HFFc6 (cell line): ENCODE data around the gene FIBCD1. TPM values are rescaled to one million over a fixed set of nuclear protein-coding genes. Genes with fewer than 3 reads are reported as not detected.

Experiments
- DNase-seq: peaks from one replicate; pipeline ENCODE4 v3.0.0-alpha.2; 2018
- H3K27ac Mint-ChIP-seq: 2 replicates; pipeline ENCODE4 v1.8.0; 2020; ENCODE audit warnings: mild to moderate bottlenecking, mixed read lengths
- H3K27me3 Mint-ChIP-seq: 2 replicates; pipeline ENCODE4 v1.8.0; 2021; ENCODE audit warnings: mild to moderate bottlenecking, moderate library complexity, mixed read lengths; ENCODE audit not compliant: insufficient read depth
- H3K36me3 Mint-ChIP-seq: 2 replicates; pipeline ENCODE4 v1.8.0; 2021; ENCODE audit warnings: low read depth, mixed read lengths
- H3K4me1 Mint-ChIP-seq: 2 replicates; pipeline ENCODE4 v1.8.0; 2020; ENCODE audit warnings: low read depth, mixed read lengths
- H3K4me3 Mint-ChIP-seq: 2 replicates; pipeline ENCODE4 v1.8.0; 2020; ENCODE audit warnings: mild to moderate bottlenecking, moderate library complexity, mixed read lengths
- H3K9me3 Mint-ChIP-seq: 2 replicates; pipeline ENCODE4 v1.8.0; 2020; ENCODE audit warnings: mild to moderate bottlenecking, mixed read lengths
- CTCF ChIP-seq: fragments of 200-600 bp; sonication (generic); IDR thresholded peaks from 2 replicates; pipeline ENCODE4 v1.5.0; 2021; ENCODE audit warnings: antibody characterized with exemption, mild to moderate bottlenecking
- total RNA-seq, 6 experiments: library from RNA; stranded (reverse); fragmentation: NEBNext Ultra II Directional; extraction: Animal tissue kit (Norgen Biotek cat#: 25700); gene quantifications; 2 replicates in 1 of 6; 3 replicates in 5 of 6; pipeline ENCODE4 v1.2.3, GENCODE V29; 2021

Gene FIBCD1
- total RNA-seq, 6 experiments from 2014 or later = 1.5 to 9.0 (median 8.0) TPM

- H3K27ac Mint-ChIP-seq = no peak overlapping the region
- H3K36me3 Mint-ChIP-seq = peaks cover 26% of the 10 kb centered on the region; the same call in 1 of the 2 replicates
- H3K27me3 Mint-ChIP-seq = peaks cover 2% of the 10 kb centered on the region; the same call in 1 of the 2 replicates
- no peaks in the 10 kb centered on the region for H3K4me1 Mint-ChIP-seq
- DNase-seq = no peak
- no peak for TF ChIP-seq CTCF
- H3K9me3 Mint-ChIP-seq = no peaks in the 10 kb centered on the region
- H3K4me3 Mint-ChIP-seq = no peak overlapping the region
Measured at GRCh38 chr9:130885484-130886375, 53.3 kb downstream of the FIBCD1 start.

- no peak for TF ChIP-seq CTCF
- no peak for DNase-seq
- peaks cover 26% of the 10 kb centered on the region; the same call in 1 of the 2 replicates for H3K36me3 Mint-ChIP-seq
- no peak overlapping the region for H3K4me3 Mint-ChIP-seq
- H3K27me3 Mint-ChIP-seq = peaks cover 2% of the 10 kb centered on the region; the same call in 1 of the 2 replicates
- no peaks in the 10 kb centered on the region for H3K9me3 Mint-ChIP-seq
- no peaks in the 10 kb centered on the region for H3K4me1 Mint-ChIP-seq
- H3K27ac Mint-ChIP-seq = no peak overlapping the region
Measured at GRCh38 chr9:130884542-130885483, 54.2 kb downstream of the FIBCD1 start.

- H3K27me3 Mint-ChIP-seq = peaks cover 2% of the 10 kb centered on the region; the same call in 1 of the 2 replicates
- peaks cover 26% of the 10 kb centered on the region; the same call in 1 of the 2 replicates for H3K36me3 Mint-ChIP-seq
- H3K4me1 Mint-ChIP-seq = no peaks in the 10 kb centered on the region
- DNase-seq = no peak
- no peaks in the 10 kb centered on the region for H3K9me3 Mint-ChIP-seq
- H3K4me3 Mint-ChIP-seq = no peak overlapping the region
- no peak for TF ChIP-seq CTCF
- no peak overlapping the region for H3K27ac Mint-ChIP-seq
Measured at GRCh38 chr9:130884111-130884531, 54.9 kb downstream of the FIBCD1 start.

- no peak for TF ChIP-seq CTCF
- Mint-ChIP-seq H3K4me3 (no peak overlapping the region), H3K27ac (no peak overlapping the region), H3K36me3 (peaks cover 26% of the 10 kb centered on the region; the same call in 1 of the 2 replicates), H3K27me3 (peaks cover 2% of the 10 kb centered on the region; the same call in 1 of the 2 replicates), H3K9me3 (no peaks in the 10 kb centered on the region), H3K4me1 (no peaks in the 10 kb centered on the region)
- DNase-seq = no peak
Measured at GRCh38 chr9:130883479-130883878, 55.6 kb downstream of the FIBCD1 start.

- Mint-ChIP-seq H3K27ac (no peak overlapping the region), H3K4me1 (no peaks in the 10 kb centered on the region), H3K9me3 (no peaks in the 10 kb centered on the region), H3K36me3 (peaks cover 26% of the 10 kb centered on the region; the same call in 1 of the 2 replicates), H3K4me3 (no peak overlapping the region), H3K27me3 (peaks cover 2% of the 10 kb centered on the region; the same call in 1 of the 2 replicates)
- DNase-seq = no peak
- no peak for TF ChIP-seq CTCF
Measured at GRCh38 chr9:130882696-130883225, 56.3 kb downstream of the FIBCD1 start.
